Measurements from ENCODE around the gene FZD2. TPM values are rescaled to one million over a fixed set of nuclear protein-coding genes. Genes with fewer than 3 reads are reported as not detected.

The FZD2 gene
- total RNA-seq, result 44.7 and 44.9 TPM in 2 replicates

DNA sequence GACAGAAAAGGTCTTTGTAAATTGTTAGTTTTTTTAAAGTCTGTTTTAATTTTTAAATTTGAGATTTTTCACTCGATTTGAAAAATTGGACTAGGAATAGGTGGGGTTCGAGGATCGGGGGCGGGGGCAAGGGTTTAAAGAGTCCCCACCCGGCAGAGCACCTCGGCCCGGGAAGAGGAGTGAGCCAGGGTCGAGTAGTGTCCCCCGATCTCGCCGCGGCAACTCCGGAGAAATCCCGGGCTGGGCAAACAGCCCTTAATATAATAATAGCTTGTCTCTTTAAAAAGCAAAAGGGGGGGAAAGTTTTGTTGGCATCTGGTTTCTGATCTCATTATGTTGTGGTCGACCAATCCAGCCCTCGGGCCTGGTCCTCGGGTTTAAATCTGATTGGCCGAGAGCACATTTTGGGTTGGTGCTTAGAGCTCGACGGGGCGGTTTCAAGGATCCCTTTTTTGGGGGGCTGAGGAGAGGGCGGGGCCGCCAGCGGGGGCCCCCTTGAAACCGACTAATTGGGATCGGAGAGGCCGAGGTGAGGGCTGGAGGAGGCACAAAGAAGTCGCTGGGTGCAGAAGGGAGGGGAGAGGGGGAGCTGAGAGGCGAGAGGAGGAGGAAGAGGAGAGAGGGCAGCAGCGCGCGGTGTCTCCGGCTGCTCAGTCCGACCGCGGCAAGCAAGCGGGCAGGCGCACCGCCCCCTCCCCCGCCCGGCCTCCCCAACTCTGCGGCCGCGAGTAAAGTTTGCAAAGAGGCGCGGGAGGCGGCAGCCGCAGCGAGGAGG lies at the start of gene FZD2:
TSS of gene FZD2 (plus strand) at position 653 of the 775 bp plus-strand sequence. CDS start 205 bp downstream, outside the sequence.

Other genes starting within 250 kb of the FZD2 start
- gene RUNDC3A, start 248.9 kb upstream of the FZD2 start, total RNA-seq, result not detected in 2 replicates
- gene SLC25A39, start 232.7 kb upstream of the FZD2 start, total RNA-seq, result 101 and 108 TPM in 2 replicates
- 142 and 154 TPM in 2 replicates for gene GRN, start 212.2 kb upstream of the FZD2 start, total RNA-seq
- 6.2 and 7.4 TPM in 2 replicates for gene FAM171A2, start 193.6 kb upstream of the FZD2 start, total RNA-seq
- gene ITGA2B, start 167.8 kb upstream of the FZD2 start, total RNA-seq, result 0.15 and 0.17 TPM in 2 replicates
- gene GPATCH8, start 54.1 kb upstream of the FZD2 start, total RNA-seq, result 10.0 and 12.1 TPM in 2 replicates
- under 0.01 and 0.34 TPM in 2 replicates for gene MEIOC, start 99.0 kb downstream of the FZD2 start, total RNA-seq
- gene CCDC43, start 132.3 kb downstream of the FZD2 start, total RNA-seq, result 19.2 and 26.9 TPM in 2 replicates
- gene DBF4B, start 151.2 kb downstream of the FZD2 start, total RNA-seq, result 9.2 and 12.3 TPM in 2 replicates
- 0.45 and 0.50 TPM in 2 replicates for gene ADAM11, start 201.5 kb downstream of the FZD2 start, total RNA-seq

Measured in bronchus fibroblast of lung (primary cell).